HT-29 (cell line): ENCODE measurements around the gene SH3BP4. TPM values are rescaled to one million over a fixed set of nuclear protein-coding genes. Genes with fewer than 3 reads are reported as not detected.

Source experiments
- DNase-seq: peaks from one replicate; pipeline ENCODE4 v3.0.0-alpha.2; 2015; ENCODE audit warnings: low spot score
- total RNA-seq: library from RNA; depleted of rRNA; stranded (reverse); fragments of >200 nt; shearing (Covaris generic); gene quantifications from 2 replicates; pipeline ENCODE4 v1.2.3, GENCODE V29; 2014

The SH3BP4 gene
- total RNA-seq, 1 experiment from 2014 or later = 44.5 TPM

DNA sequence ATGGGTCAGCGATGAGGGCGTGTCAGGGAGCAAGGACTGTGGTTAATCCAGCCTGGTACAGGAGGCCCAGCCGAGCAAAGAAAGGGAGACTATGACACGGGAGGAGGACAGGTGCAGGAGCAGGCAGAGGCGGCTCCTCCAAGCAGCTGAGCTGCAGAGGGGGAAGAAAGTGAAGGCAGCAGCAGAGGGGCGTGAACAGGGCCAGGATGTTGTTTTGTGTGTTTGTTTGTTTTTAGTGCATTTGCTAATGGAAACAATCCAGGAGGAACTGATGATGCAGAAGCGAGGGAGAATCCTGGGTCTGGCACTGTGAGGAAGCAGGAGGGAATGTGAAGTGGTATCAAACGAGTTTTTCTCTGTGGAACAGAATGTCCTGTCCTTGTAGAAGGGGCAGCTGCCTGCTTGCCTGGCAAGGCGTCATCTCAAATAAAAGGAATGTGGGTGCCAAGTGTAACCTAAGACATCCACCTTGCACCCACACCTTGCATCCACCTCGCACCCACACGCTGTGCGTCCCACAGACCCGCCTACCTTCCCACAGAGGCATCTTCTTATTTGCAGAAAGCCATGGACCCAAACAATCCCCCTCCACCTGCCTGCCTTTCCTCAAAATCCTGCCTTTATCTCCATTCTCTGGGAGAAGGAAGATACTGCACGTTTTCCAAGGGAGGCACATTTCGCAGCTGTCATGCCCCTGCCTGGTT, 134.8 kb downstream of the SH3BP4 start:
- DNase-seq = no peak

DNA sequence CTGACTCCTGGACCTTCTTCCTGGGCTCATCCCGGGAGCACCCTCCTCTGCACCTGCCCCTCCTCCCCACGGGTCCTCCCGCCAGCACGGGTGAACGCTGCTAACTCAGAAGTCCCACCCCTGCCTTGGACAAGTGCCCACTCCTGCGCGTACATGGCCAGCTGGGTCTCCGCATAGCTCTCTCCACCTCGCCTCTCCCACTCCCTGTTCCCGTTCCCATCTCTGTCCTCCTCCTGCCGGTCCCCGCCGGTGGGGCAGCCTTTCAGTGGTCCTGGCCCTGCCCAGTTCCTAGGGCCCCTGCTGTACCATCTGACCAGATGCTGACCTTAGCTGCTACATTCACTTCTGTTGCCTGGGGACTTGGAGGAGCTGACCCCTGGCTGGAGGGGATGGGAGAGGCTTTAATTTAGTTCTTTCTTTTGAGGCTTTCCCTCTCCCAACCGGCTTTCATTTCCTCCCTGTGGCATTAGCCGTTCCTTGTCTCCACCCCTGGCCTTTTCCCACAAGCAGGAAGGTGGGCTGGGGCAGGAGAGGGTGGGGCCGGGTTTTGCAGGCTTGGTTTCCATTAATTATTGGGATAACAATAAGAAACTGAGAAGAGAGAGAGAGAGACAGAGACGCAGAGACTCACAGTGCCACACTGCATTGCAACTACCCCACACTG, 136.1 kb downstream of the SH3BP4 start:
- DNase-seq = peak; percentile 9

DNA sequence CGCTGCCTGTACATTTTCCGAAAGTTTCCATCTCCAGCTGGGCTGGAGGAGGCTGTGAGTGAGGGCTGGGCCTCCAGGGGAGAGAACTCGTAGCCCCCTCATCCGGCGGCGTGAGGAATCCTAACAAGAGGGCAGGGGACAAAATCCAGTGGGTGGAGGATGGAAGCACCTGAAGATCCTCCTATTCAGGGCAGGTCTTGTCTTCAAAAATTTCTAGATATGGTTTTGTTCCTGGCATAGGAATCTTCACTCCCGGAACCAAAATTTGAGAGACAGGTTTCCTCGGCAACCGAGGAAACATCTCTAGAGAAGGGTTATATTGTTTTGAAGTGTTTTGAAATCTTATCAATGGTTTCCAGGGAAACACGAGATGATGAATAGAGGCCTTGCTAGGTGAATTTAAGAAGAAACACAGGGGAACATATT, 136.7 kb downstream of the SH3BP4 start:
- DNase-seq = peak; percentile 20

DNA sequence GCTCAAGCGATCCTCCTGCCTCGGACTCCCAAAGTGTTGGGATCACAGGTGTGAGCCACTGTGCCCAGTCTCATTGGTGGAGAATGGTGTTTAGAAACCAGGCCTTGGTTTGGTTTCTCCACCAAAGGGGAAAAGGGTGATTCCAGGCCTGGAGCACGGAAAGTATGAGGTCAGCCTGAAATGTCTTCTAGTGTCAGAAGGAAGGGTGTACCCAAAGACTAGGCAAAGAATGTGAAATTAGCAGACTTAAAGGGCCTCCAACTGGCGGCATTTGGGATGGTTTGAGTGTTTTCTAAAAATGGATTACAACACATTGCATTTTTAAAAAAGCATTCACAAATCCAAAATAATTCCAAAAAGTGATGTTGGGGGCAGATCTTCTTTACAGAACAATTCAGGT, 139.6 kb downstream of the SH3BP4 start:
- DNase-seq = no peak

DNA sequence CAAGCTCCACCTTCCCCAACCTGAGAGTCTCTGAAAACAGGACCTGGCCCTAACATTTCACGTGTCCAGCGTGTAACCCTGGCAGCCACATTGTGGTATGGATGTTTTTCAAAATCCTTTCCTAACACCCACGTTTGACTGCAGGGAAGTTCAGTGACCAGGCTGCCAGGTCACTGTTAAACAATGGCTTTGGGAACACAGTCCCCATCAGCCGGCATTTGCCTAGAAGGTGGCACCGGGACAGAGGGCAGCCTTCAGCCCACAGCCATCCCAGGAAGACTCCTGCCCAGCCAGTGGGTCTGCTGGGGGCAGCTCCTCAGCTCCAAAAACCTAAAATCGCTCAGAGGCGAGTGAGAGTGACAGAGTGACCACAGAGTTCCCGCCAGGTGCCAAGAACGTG, 140.2 kb downstream of the SH3BP4 start:
- no peak for DNase-seq

DNA sequence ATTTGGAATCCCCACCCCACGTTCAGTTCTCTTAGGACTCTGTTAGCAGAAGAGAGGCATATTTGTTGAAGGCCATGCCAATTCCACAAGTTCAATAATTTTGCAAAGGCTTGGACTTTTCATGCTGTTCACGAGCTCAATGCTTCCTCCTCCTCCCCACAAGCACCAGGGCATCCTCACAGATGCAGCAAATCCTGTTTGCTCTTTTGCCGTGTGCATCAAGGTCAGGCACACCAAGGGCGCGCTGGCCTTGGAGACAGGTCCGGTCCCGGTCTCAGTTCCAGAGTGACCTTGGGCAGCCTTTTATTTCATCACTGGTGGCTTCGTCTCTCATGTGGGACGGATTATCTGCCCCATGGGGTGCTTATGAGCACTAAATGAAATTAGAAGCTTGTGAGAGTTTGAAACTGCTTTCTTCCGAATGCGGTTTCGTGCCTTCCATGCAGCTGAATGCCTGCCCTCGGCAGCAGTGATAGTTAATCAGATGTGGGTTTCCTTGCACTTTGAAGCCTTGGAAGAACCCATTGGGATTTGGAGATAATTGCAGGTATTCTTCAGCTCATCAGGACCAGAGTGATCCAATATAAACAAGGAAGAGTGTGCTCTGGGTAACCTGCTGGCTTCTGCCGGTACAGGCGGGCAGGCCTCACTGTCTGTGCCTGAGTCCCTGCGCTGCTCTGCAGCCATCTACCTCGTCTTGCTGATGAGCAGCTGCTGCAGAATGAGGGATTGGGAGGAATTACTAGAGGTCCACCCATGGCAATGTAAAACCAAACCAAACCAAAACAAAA, 140.8 kb downstream of the SH3BP4 start:
- DNase-seq = no peak

DNA sequence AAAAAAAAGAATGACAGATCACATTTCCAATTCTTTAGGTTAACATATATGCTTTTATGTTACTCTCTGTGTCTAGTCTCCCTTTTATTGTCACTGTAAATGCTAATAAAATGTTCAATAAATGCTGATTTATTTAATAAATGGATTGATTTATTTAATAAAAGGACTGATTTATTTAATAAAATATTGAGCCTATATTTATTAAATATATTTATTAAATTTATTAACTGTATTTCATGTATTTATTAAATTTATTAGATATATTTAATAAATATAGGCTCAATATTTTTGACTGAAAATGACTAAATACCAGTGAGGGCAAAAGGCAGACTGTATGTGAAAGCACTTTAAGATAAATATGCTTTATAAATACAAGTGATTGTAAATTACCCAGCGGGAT, 142.6 kb downstream of the SH3BP4 start:
- no peak for DNase-seq

DNA sequence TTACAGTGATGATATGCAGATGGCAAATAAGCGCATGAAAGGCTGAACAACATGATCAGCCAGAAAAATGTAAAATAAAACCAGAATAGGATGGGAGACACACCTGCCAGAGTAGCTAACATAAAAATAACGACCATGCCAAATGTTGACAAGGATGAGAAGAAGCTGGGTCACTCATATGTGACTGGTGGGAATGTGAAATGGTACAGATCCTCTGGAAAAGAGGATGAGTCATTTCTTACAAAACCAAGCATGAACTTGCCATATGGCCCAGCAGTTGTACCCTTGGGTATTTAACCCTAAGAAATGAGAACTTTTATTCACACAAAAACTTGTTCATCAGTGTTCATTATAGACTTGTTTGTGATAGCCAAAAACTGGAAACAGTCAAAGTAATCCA, 143.8 kb downstream of the SH3BP4 start:
- DNase-seq = no peak

DNA sequence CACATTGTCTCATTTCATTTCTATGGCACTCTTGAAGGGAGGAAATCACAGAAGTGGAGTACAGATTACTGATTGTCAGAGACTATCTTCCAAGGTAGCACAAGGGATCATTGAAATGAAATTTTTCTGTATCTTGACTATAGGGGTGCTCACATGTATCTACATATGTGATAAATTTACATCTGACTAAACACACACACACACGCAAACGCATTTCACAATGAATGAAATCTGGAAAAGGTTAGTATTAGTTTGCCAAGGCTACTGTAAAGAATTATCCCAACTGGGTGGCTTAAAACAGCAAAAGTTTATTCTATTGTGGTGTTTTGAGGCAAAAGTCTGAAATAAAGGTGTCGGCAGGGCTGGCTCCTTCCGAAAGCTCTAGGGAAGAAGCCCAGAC, 144.6 kb downstream of the SH3BP4 start:
- DNase-seq = no peak

DNA sequence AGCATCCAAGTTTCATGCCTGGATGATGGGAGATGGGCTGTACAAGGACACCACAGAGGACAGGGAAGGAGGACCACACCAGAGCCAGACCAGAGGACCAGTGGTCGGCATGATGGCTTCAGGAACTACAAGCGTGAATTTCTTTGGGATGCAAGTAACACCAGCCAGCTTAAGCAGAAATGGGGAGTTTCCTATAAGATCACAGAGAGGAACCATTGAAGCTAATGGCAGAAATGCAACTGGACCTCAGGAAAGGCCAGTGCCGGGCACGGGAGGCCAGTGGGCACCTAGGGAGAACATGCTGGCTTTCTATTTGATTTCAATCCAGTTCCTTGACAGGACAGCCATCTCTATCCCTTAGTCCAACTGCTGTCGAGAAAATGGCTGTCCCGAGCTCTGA, 145.4 kb downstream of the SH3BP4 start:
- DNase-seq = no peak

DNA sequence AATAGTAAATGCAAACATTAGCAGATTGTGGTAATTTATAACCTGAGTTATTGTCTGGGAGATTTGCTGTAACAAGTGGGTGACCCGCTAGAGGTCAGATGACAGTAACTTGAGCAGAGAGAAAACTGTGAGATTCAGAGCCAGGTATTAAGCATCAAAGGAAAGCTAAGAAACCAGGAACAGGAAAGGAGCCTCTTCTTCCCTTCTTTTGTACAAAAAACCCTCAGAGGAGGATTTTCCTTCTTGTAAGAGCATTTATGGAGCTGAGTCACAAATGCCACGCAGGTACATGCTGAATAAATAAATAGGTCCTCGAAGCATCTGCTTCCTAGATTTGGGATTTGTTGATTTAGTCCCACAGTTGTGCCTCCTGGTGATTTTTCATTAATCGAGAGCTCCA, 146.5 kb downstream of the SH3BP4 start:
- peak; percentile 9 for DNase-seq

DNA sequence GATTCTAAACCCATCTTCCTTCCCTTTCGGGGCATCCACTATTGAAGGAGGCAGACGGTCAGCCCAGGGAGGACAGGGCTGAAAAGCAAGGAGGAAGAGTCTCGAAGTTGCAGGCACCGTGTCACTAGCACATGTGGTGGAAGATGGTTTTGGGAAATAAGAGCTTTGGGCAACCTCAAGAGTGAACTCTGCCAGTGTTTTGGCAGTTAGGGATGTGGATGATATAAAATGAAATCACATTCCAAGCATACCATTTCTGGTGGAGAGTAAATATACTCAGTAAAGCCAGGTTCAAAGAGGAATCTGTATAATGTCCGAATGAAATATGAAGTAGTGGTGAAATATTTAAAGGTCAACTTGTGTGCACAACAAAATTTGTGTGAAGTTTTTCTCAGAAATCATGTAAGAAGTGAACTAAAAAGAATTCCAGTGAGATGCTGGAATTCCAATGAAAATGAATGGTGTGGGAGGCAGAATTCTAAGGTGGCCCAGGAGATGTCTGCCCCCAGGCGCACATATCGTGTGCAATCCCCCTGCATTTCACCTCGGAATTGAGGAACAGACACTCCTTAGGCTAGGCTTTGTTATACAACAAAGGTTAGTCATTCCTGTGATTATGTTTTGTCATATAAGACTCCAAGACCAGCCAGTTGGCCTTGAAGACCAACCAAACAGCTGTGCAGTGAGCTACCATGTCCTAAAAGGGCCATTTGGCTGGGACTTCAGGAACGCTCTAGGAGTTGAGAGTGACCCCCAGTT, 147.1 kb downstream of the SH3BP4 start:
- DNase-seq = no peak

DNA sequence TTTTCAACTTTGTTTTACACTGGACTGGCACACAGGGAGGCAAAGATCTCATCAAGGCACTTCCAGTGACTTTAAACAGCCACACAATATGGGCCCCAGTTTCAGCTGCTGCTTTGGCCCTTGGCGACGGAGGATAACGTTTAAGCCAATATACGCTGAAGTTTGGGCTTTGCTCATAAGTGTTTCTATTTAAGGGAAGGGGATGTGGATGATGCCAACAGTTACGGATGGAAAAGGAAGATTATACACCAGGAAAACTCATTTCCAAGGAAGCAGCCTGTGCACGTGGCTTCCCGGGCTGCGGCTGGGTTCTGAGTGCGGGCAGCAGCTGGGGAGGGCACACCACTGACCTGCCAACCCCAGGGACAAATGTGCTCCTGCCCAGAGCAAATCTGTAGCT, 151.1 kb downstream of the SH3BP4 start:
- no peak for DNase-seq
